CD14-positive monocyte (primary cell): Measurements from ENCODE around the gene ADCY1. TPM values are rescaled to one million over a fixed set of nuclear protein-coding genes. Genes with fewer than 3 reads are reported as not detected.

Source experiments
- DNase-seq, 3 donors: peaks; one replicate each; pipeline ENCODE4 v3.0.0-alpha.2; 2011 to 2022
- H2AFZ ChIP-seq: 2 replicates; pipeline ENCODE4 v1.6.0; 2012; ENCODE audit warnings: mild to moderate bottlenecking, low read depth, low read length, inconsistent platforms; ENCODE audit not compliant: insufficient read depth, poor library complexity, severe bottlenecking
- H3K27ac ChIP-seq, 2 donors: 1 replicate in 1 of 2; 2 replicates in 1 of 2; pipeline ENCODE4 v1.5.1; 2012 to 2013; ENCODE audit warnings: low read length in 2 of 2, control low read depth in 1 of 2, inconsistent platforms in 1 of 2, low read depth in 1 of 2, mild to moderate bottlenecking in 1 of 2
- H3K27me3 ChIP-seq, 2 donors: one replicate each; pipeline versions ENCODE4 v1.6.0 to v1.6.1; 2011 to 2013; ENCODE audit warnings: low read length in 2 of 2; ENCODE audit not compliant: control insufficient read depth in 2 of 2, insufficient read depth in 2 of 2
- H3K36me3 ChIP-seq, 2 donors: replicated peaks in 1 of 2; 1 replicate in 1 of 2; 2 replicates in 1 of 2; pipeline versions ENCODE4 v1.5.1 to v1.6.1; 2012 to 2013; ENCODE audit warnings: low read length in 2 of 2, control low read depth in 1 of 2, inconsistent platforms in 1 of 2, mild to moderate bottlenecking in 1 of 2; ENCODE audit not compliant: insufficient read depth in 2 of 2, control insufficient read depth in 1 of 2
- H3K4me1 ChIP-seq, 2 donors: 1 replicate in 1 of 2; 2 replicates in 1 of 2; pipeline versions ENCODE4 v1.5.1 to v1.6.1; 2012 to 2013; ENCODE audit warnings: low read length in 2 of 2, control low read depth in 1 of 2, inconsistent platforms in 1 of 2, mild to moderate bottlenecking in 1 of 2, moderate library complexity in 1 of 2; ENCODE audit not compliant: insufficient read depth in 2 of 2, control insufficient read depth in 1 of 2
- H3K4me2 ChIP-seq: replicated peaks from 2 replicates; pipeline ENCODE3; 2012; ENCODE audit warnings: low read length, moderate library complexity, mild to moderate bottlenecking; ENCODE audit not compliant: poor library complexity, severe bottlenecking; ENCODE audit errors: extremely low read depth
- H3K4me3 ChIP-seq, 3 experiments: fragments of 200-600 bp in 1 of 3; sonication (generic) in 1 of 3; replicated peaks in 1 of 3; 1 replicate in 2 of 3; 2 replicates in 1 of 3; pipeline ENCODE4 v1.5.1; 2011 to 2013; ENCODE audit warnings: low read length in 3 of 3, mild to moderate bottlenecking in 3 of 3, control low read depth in 2 of 3, low read depth in 2 of 3, inconsistent platforms in 1 of 3, moderate library complexity in 1 of 3
- H3K79me2 ChIP-seq: 2 replicates; pipeline ENCODE4 v1.6.0; 2012; ENCODE audit warnings: mild to moderate bottlenecking, control low read depth, inconsistent platforms, low read length, moderate library complexity; ENCODE audit not compliant: insufficient read depth
- H3K9ac ChIP-seq: 2 replicates; pipeline ENCODE4 v1.6.0; 2017; ENCODE audit warnings: low read length, mild to moderate bottlenecking; ENCODE audit not compliant: insufficient read depth, poor library complexity, severe bottlenecking
- H3K9me3 ChIP-seq, 2 donors: replicated peaks in 1 of 2; 1 replicate in 1 of 2; 2 replicates in 1 of 2; pipeline versions ENCODE4 v1.5.1 to v1.6.1; 2012 to 2013; ENCODE audit warnings: low read length in 2 of 2, control low read depth in 1 of 2; ENCODE audit not compliant: control insufficient read depth in 1 of 2, insufficient read depth in 1 of 2
- H4K20me1 ChIP-seq: 2 replicates; pipeline ENCODE4 v1.6.0; 2012; ENCODE audit warnings: mild to moderate bottlenecking, low read length, control low read depth, moderate library complexity; ENCODE audit not compliant: insufficient read depth
- H3K27ac Mint-ChIP-seq, 7 donors: one replicate each; pipeline ENCODE4 v1.8.0; 2020; ENCODE audit warnings: mild to moderate bottlenecking in 7 of 7, mixed read lengths in 7 of 7, moderate library complexity in 6 of 7, inconsistent platforms in 2 of 7
- H3K27me3 Mint-ChIP-seq, 3 donors: one replicate each; pipeline ENCODE4 v1.8.0; 2021 to 2022; ENCODE audit warnings: low read depth in 3 of 3, mild to moderate bottlenecking in 3 of 3, mixed read lengths in 3 of 3, moderate library complexity in 3 of 3, inconsistent platforms in 1 of 3
- H3K36me3 Mint-ChIP-seq, 2 donors: one replicate each; pipeline ENCODE4 v1.8.0; 2020; ENCODE audit warnings: mixed read lengths in 2 of 2, inconsistent platforms in 1 of 2, mild to moderate bottlenecking in 1 of 2
- H3K4me1 Mint-ChIP-seq: one replicate; pipeline ENCODE4 v1.8.0; 2020; ENCODE audit warnings: mild to moderate bottlenecking, mixed read lengths
- H3K4me3 Mint-ChIP-seq, 2 donors: one replicate each; pipeline ENCODE4 v1.8.0; 2020; ENCODE audit warnings: mild to moderate bottlenecking in 2 of 2, mixed read lengths in 2 of 2, moderate library complexity in 1 of 2
- H3K9me3 Mint-ChIP-seq, 7 donors: one replicate each; pipeline ENCODE4 v1.8.0; 2020 to 2022; ENCODE audit warnings: mixed read lengths in 7 of 7, mild to moderate bottlenecking in 6 of 7, moderate library complexity in 6 of 7, inconsistent platforms in 2 of 7
- CTCF ChIP-seq: fragments of 200-600 bp; IDR thresholded peaks from one replicate; pipeline ENCODE4 v1.8.0; 2022; ENCODE audit warnings: antibody characterized with exemption, mild to moderate bottlenecking
- WGBS: methylation state at CpG from one replicate; pipeline ENCODE4 v1.1.5; 2013; ENCODE audit warnings: missing lambda C conversion rate; ENCODE audit not compliant: insufficient coverage; 5-methylcytosine and 5-hydroxymethylcytosine counted together
- intact Hi-C, 2 donors: fragments of 100-400 bp; cut with micrococcal nuclease; formaldehyde crosslinking; loops; one replicate each; pipeline versions ENCODE4 v1.15.0 to v1.15.1; 2023
- polyA plus RNA-seq, 3 donors: library from polyadenylated mRNA; depleted of rRNA in 1 of 3; unstranded in 2 of 3; stranded (reverse) in 1 of 3; fragments of 300-500 nt in 2 of 3; fragments of >200 nt in 1 of 3; fragmentation: Illumina TruSeq in 2 of 3; gene quantifications; 1 replicate in 2 of 3; 2 replicates in 1 of 3; pipeline ENCODE4 v1.2.3, GENCODE V29; 2012 to 2021

The ADCY1 gene
- polyA plus RNA-seq, 3 donors, result 0.01 TPM; not detected in 2

- no peak for DNase-seq
- Histone ChIP-seq H3K27ac (no peak overlapping the region), H3K9me3 (no peaks in the 10 kb centered on the region), H3K79me2 (no peaks in the 10 kb centered on the region), H3K27me3 (no peaks in the 10 kb centered on the region), H3K4me1 (no peaks in the 10 kb centered on the region), H2AFZ (no peak overlapping the region), H3K4me2 (no peak overlapping the region), H4K20me1 (no peaks in the 10 kb centered on the region), H3K4me3 (no peak overlapping the region), H3K36me3 (no peaks in the 10 kb centered on the region), H3K9ac (no peak overlapping the region)
- TF ChIP-seq CTCF, result no peak
- no peak overlapping the region for H3K27ac Mint-ChIP-seq
- peaks cover 0 to 2% (median 0%) of the 10 kb centered on the region in 7 donors for H3K9me3 Mint-ChIP-seq
- H3K27me3 Mint-ChIP-seq, result peaks cover 0 to 4% (median 3%) of the 10 kb centered on the region in 3 donors
- H3K4me1 Mint-ChIP-seq, result no peaks in the 10 kb centered on the region
- no peak overlapping the region for H3K4me3 Mint-ChIP-seq
- no peaks in the 10 kb centered on the region for H3K36me3 Mint-ChIP-seq
- intact Hi-C loops, result no loop called here
These were observed 124.8 kb downstream of the ADCY1 start for GRCh38 chr7:45699015-45699309.

GRCh38 chr7:45699726-45700390 lies 125.7 kb downstream of the ADCY1 start:
- Histone ChIP-seq H4K20me1 (no peaks in the 10 kb centered on the region), H3K9me3 (no peaks in the 10 kb centered on the region), H3K9ac (no peak overlapping the region), H3K4me2 (no peak overlapping the region), H3K4me1 (no peaks in the 10 kb centered on the region), H3K27ac (no peak overlapping the region), H3K27me3 (no peaks in the 10 kb centered on the region), H3K79me2 (no peaks in the 10 kb centered on the region), H2AFZ (no peak overlapping the region), H3K4me3 (no peak overlapping the region), H3K36me3 (no peaks in the 10 kb centered on the region)
- H3K9me3 Mint-ChIP-seq, result peaks cover 0 to 2% (median 0%) of the 10 kb centered on the region in 7 donors
- WGBS, result 92% methylated on average over 10 of the region's 11 CpGs
- H3K27me3 Mint-ChIP-seq, result peaks cover 0 to 5% (median 4%) of the 10 kb centered on the region in 3 donors
- TF ChIP-seq CTCF, result no peak
- H3K4me3 Mint-ChIP-seq, result no peak overlapping the region
- DNase-seq, result no peak
- intact Hi-C loops, result no loop called here
- no peak overlapping the region for H3K27ac Mint-ChIP-seq
- no peaks in the 10 kb centered on the region for H3K36me3 Mint-ChIP-seq
- H3K4me1 Mint-ChIP-seq, result no peaks in the 10 kb centered on the region
